Measurements from ENCODE around the gene SPECC1L.
A peak's percentile ranks its signal among the peaks of the same experiment; 100 is the strongest.
"Not testable (repeated sequence)": the region's sequence is repeated elsewhere in the genome, so short reads cannot be mapped to it uniquely, and the experiment has no call there.

Gene SPECC1L

GRCh38 chr22:24270556-24271385 is at the start of gene SPECC1L:
TSS of gene SPECC1L (plus strand) at chr22:24270831. CDS start at chr22:24302232, 31,401 bp downstream.
- peak; percentile 67 for DNase-seq (ENCODE audit: low read depth)

DNA sequence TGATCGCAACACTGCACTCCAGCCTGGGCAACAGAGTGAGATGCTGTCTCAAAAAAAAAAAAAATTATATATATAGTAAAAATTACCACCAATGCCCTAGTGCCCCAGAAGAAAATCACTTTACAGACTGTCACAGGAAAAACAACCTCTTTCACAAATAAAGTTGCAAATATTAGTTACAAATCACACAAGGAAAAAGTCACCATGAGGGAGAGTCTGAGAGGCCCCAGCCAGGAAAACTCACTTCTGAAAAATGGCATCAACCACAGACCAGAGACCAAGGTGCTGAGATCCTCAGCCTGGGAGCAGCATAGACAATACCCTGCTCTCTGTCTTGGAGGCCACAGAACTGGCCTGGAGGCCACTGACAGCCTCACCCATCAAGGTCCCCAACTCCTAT is 46.2 kb upstream of the SPECC1L start:
- no peak for DNase-seq (ENCODE audit: low read depth)

DNA sequence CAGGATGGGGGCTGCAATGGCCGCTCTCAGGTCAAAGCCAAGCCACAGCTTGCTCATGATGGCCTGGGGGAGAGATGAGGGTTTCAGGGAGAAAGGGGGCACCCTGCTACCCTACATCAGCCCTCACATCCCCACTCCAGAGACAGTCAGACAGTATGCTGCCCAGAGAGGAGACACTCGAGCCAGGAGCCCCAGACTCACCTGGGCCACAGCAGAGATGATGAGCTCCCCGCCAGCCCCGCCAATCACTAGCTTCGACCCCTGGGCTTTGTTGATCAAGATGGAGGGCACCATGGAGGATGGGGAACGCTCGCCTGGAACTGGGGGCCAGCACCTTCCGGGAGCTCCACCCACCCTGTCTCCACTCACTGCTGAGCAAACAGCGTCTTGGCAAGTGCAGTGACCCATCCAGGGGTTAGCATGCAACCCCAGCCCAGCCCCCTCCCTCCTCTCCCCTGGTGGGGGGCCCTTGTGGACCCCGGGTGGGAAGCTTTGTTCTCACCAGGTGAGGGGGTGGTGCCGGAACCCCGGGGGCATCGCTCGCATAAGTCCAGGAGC is 45.5 kb upstream of the SPECC1L start:
- DNase-seq (ENCODE audit: low read depth), result no peak

- DNase-seq (ENCODE audit: low read depth), result no peak
These were observed 44.7 kb upstream of the SPECC1L start for GRCh38 chr22:24225951-24226350.

DNA sequence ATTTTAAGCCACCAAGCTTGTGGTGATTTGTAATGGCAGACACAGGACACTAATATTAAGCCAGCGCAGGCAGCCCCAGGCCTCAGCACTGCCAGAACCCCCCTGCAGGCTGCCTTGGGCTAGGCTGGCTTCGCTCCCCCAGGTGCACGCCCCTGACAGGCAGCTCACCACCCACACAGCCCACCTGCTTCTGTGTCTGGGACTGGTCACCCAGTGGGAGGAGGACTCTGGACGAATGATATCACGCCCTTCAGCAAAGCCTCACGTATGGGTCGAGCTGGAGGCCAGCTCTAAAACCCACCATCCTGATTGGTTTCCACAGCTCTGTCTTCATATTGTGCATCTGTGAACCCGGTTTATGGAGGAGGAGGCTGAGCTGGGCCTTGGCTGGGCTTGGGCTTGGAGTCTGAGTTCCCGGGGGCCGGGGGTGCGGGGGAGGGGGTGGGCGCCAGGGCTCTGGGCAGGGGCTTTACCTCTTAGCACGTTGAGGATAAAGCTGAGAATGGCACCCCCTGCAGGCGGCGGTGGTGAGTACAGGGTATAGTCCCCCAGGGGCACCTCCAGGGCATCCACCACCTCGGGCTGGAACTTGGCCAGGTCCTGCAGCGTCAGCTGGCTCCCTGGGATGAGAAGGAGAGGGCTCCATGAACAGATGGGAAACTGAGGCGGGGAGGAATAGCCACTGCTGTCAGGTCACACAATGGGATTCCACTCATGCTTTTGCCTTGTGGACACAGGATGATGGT is 39.5 kb upstream of the SPECC1L start:
- no peak for DNase-seq (ENCODE audit: low read depth)

- DNase-seq (ENCODE audit: low read depth), result no peak
These were observed 38.9 kb upstream of the SPECC1L start for GRCh38 chr22:24231706-24232105.

DNA sequence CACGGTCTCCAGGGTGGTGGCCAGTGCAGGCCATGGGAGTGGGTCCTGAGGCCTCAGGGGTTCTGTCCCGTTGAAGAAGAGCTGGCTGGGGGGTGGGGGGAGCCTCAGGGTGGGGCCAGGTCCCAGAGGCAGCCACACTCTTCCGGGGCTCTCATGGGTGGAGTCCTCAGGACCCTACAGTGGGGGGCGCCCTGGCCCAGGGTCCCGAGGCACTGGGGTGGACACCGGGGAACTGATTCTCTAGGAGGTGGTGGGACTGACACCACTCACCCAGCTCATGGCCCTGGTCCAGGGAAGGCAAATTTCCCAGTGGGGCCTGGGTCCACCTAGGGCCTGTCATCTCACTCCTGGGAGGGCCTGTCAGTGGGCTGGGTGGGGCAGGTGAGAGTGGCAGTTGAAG is 38.5 kb upstream of the SPECC1L start:
- no peak for DNase-seq (ENCODE audit: low read depth)

DNA sequence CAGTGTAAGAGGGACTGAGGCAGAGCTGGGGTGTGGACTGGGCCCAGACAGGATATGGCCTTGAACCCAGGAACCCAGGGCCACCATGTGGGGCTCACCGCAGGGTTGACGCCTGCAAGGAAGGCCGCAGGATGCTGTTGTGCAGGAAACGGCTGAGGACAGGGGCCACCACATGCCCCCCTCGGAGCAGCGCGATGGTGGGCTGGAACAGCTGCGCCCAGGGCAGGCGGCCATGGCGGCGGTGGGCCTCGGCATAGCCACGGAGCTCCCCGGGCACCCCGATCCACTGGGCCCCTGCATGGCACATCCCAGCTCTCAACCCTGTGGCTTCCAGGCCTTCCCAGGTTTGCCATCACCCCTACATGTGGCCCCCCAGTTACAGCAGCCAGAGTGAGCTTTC is 37.9 kb upstream of the SPECC1L start:
- DNase-seq (ENCODE audit: low read depth), result no peak

DNA sequence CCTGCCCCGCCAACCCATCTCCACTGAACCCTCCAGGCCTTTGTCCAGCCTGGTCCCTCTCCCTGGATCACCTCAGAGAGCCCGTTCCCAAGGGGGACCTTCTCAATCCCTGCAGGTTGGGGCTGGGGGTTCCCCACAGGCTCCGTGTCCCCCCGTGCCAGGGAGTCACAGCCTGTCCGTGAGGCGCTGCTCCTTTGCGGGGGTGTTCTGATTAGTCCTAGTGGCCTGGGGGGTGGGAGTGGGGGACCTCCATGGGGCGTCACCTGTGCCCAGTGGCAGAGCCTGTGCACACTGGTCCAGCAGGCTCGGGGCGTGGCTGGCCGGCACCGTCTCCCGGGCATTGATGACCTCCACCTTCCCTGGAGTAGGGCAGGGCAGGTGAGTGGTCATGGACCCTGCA is 37.4 kb upstream of the SPECC1L start:
- DNase-seq (ENCODE audit: low read depth), result no peak

DNA sequence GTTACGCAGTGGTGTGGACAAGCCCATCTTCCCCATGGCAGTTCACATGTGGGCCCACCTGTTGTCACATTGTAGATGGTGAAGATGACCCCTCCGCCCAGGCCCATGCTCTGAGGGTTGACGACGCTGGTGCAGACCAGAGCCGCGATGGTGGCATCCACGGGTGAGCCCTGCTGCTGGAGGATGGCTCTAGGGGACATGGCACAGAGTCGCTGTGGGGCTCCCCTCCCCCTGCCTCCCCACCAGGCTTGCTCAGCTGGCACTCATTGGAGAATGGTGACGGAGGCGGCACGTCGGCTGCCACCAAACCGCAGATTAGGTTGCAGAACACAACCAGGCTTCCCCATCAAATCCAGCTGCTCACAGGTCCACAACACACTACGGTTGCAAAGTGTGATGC is 36.8 kb upstream of the SPECC1L start:
- no peak for DNase-seq (ENCODE audit: low read depth)

DNA sequence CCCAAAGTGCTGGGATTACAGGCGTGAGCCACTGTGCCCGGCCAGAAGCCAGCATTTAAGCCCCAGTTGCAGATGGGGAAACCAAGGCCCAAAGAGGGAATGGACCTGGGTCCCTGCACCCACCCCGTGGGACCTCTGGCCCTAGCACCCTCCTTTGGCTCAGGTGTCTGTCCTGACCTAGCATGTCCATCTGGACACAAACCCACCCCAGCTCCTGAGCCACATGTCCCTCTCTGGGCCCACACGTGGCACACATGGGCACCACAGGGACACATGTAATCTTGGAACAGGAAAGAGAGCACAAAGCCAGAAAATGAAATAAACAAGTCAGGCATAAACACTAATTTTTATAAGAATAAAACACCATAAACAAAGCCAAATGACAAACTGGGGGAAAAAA is 35.3 kb upstream of the SPECC1L start:
- DNase-seq (ENCODE audit: low read depth), result no peak

DNA sequence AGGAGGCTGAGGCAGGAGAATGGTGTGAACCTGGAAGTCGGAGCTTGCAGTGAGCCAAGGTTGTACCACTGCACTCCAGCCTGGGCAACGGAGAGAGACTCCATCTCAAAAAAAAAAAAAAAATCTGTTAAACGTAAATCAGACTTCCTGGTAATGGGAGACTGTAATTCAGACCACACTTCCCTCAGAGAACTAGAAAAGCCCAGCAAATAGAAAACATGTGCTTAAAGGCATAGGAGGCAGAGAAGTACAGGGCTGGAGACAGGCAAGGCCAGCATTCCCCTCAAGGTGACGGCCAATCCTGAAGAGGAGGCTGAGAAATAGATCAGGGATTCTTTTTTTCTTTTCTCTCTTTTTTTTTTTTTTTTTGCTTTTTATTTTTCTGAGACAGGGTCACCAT is 34.0 kb upstream of the SPECC1L start:
- DNase-seq (ENCODE audit: low read depth), result no peak

DNA sequence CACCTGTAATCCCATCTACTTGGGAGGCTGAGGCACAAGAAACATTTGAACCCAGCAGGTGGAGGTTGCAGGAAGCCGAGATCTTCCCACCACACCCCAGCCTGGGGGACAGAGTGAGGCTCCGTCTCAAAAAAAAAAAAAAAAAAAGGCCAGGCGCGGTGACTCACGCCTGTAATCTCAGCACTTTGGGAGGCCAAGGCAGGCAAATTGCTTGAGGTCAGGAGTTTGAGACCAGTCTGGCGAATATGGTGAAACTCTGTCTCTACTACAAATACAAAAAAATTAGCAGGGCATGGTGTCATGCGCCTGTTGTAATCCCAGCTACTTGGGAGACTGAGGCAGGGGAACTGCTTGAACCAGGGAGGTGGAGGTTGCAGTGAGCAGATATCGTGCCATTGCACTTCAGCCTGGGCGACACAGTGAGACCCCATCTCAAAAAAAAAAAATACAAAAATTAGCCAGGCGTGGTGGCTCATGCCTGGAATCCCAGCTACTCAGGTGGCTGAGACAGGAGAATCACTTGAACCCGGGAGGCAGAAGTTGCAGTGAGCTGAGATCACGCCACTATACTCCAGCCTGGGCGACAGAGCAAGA is 32.4 kb upstream of the SPECC1L start:
- not testable (repeated sequence) for DNase-seq (ENCODE audit: low read depth)

DNA sequence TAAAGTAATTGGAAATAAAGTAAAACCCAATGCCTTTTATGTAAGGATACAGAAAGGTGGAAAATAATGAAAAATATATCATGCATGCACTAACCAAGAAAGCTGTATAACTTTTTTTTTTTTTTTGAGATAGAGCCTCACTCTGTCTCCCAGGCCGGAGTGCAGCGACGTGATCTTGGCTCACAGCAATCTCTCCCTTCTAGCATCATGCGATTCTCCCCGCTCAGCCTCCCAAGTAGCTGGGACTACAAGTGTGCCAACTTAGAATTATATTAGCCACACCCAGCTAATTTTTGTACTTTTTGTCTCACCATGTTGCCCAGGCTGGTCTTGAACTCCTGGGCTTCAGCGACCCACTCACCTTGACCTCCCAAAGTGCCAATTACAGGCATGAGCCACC is 30.2 kb upstream of the SPECC1L start:
- DNase-seq (ENCODE audit: low read depth), result no peak

DNA sequence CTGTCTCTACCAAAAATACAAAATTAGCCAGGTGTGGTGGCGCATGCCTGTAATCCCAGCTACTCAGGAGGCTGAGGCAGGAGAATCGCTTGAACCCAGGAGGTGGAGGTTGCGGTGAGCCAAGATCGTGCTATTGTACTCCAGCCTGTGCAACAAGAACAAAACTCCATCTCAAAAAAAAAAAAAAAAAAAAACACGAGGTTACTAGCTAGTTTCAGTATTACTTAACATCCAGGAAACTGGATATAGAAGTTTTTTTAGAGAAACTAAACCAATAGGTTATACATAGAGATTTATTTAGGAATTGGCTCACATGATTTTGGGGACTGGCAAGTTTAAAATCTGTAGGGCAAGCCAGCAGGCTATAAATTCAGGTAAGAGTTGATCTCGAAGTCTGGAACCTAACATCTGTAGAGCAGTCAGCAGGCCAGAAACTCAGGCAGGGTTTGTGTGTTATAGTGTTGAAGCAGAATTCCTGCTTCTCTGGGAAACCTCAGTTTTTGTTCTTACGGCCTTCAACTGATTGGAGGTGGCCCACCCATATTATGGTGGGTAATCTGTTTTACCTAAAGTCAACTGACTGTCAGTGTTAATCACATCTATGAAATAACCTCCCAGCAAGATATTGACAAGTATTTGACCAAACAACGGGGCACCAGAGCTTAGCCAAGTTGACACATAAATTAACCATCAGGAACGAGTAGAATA is 29.5 kb upstream of the SPECC1L start:
- not testable (repeated sequence) for DNase-seq (ENCODE audit: low read depth)

DNA sequence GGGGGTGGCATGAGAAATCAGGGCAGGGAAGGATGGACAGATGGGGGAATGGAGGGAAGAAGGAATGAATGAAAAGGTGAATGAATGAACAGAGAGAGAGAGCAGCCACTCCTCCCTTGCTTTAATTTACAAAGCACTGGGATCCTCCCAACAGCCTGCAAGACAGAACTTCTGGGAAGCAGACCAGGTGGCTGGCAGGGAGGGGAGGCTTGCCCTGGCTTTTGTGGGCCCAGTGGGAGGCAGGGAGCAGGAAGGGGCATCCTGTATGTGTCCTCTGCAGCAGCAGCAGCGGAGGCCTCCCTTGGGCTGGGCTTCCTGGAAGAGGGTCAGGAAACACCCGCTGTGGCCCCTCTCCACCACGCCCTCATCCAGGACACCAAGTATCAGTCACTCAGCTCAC is 27.2 kb upstream of the SPECC1L start:
- DNase-seq (ENCODE audit: low read depth), result not testable (repeated sequence)

GRCh38 chr22:24244144-24244787 is 26.4 kb upstream of the SPECC1L start:
- no peak for DNase-seq (ENCODE audit: low read depth)

DNA sequence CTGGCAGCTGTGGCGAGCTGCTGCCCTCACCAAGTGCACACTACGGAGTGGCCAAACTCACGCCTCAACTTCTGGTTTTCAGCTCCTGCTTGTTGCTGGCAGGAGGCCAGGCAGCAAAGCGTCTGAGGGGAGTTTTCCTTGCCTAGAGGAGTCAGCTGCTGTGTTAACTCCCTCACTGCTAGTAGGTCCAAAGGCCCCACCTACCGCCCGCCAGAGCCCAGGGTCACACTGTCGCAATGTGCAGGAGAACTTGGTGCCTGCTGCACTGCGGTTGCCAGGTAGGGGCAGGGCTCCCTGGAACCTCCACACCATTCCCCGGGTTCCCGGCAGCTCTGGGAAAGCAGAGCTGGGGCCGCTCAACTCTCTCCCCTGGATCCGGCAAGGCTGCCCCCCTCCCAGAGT is 25.6 kb upstream of the SPECC1L start, which contains the start of gene GGT5:
Gene GGT5 (minus strand): TSS at position 53 of the 402 bp plus-strand sequence. CDS start 357 bp downstream, outside the sequence.
- DNase-seq (ENCODE audit: low read depth), result not testable (repeated sequence)

DNA sequence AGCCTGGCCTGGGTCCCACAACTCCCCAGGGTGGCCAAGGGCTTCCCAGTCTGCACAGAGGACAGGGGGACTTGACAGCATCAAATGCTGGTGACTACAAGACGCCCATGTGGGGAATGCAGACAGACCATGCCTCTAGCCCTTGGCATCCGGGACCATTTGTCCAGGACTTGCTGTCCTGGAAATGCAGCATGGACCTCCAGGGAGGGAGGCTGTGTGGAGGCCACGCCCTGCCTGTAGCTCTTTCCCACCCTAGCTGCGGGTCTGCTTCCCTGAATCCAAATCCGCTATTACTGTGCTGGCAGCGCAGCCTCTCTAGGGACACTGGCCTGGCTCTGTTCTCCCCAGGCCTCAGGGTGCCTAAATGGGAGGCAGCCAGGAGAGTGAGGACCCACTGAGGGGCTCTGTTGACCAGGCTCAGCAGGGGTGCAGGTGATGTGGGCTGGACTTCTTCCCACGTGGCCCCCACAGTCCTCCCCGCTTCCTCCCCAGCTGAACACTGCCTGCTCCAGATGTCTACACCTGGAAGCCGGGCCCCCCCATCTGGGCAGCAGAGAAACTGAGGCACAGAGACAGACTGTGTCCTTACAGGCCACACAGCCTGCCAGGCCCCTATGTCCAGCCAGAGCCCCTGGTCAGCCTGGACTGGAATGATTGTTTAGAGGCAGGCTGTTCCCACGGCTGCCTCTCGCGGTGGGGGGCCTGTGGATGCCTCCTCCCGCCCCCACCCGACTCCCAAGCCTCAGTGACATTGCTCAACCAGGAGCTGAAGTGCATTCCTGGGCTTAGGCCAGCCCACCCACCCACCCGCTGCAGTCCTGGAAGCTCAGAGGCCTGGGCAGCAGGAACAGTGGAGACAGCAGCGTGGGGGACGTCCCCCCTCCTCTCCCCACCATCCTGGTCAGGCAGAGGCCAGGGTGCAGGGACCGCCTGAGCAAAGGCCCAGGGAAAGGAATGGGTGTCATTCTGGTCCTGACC is 24.8 kb upstream of the SPECC1L start:
- DNase-seq (ENCODE audit: low read depth), result not testable (repeated sequence)

GRCh38 chr22:24247011-24247507 is 23.6 kb upstream of the SPECC1L start:
- DNase-seq (ENCODE audit: low read depth), result no peak

Data from HS-27A (cell line).